Panc1 (cell line): ENCODE results near the gene TBX18. TPM values are rescaled to one million over a fixed set of nuclear protein-coding genes. Genes with fewer than 3 reads are reported as not detected.

Experiments used
- ATAC-seq: fragments of 200-7000 bp; cut with Tn5 transposase; 2 replicates; pipeline ENCODE4 v1.9.1; 2020; ENCODE audit warnings: mild to moderate bottlenecking, moderate library complexity
- BruUV-seq: library from RNA; stranded (reverse); fragments of 400-500 nt; replicated peaks from 2 replicates; lab custom pipeline; 2021; lab: Mats Ljungman, UMichigan
- CTCF ChIA-PET: fragments of 300-600 bp; sonication (Branson Sonifier 250); formaldehyde crosslinking; loops from one replicate; lab custom pipeline; 2022; ENCODE audit warnings: antibody characterized with exemption; lab: Charles Lee
- POLR2A ChIA-PET: fragments of 300-600 bp; sonication (Branson Sonifier 250); formaldehyde crosslinking; loops from one replicate; lab custom pipeline; 2022; ENCODE audit warnings: antibody characterized with exemption; lab: Charles Lee
- DNase-seq: peaks from one replicate; pipeline ENCODE4 v3.0.0-alpha.2; 2010; ENCODE audit warnings: low read depth, low spot score
- H3K27ac ChIP-seq: 2 replicates; pipeline ENCODE4 v1.5.1; 2011; ENCODE audit warnings: mild to moderate bottlenecking, low read length, inconsistent platforms
- H3K27me3 ChIP-seq: fragments of 200-500 bp; sonication (Bioruptor generic); 2 replicates; pipeline ENCODE4 v1.6.0; 2014; ENCODE audit warnings: low read length, inconsistent platforms; ENCODE audit not compliant: control insufficient read depth, insufficient read depth
- H3K36me3 ChIP-seq: fragments of 200-500 bp; sonication (Bioruptor generic); 2 replicates; pipeline ENCODE4 v1.5.1; 2014; ENCODE audit warnings: inconsistent platforms, mild to moderate bottlenecking, low read length, moderate library complexity; ENCODE audit not compliant: control insufficient read depth, insufficient read depth
- H3K4me1 ChIP-seq: 2 replicates; pipeline ENCODE4 v1.5.1; 2011; ENCODE audit warnings: inconsistent platforms, mild to moderate bottlenecking, low read length, moderate library complexity; ENCODE audit not compliant: control insufficient read depth, insufficient read depth
- H3K4me3 ChIP-seq, 2 experiments: 2 replicates each; pipeline ENCODE4 v1.5.1; 2011 to 2012; ENCODE audit warnings: low read depth in 2 of 2, low read length in 2 of 2, mild to moderate bottlenecking in 2 of 2, inconsistent platforms in 1 of 2, moderate library complexity in 1 of 2
- H3K9me3 ChIP-seq: fragments of 200-500 bp; sonication (Bioruptor generic); 2 replicates; pipeline ENCODE4 v1.5.1; 2014; ENCODE audit warnings: low read depth, mild to moderate bottlenecking, inconsistent platforms, low read length, moderate library complexity; ENCODE audit not compliant: control insufficient read depth, insufficient read depth
- CTCF ChIP-seq: fragments of 450-650 bp; IDR thresholded peaks from 2 replicates; pipeline ENCODE4 v1.5.1; 2017; ENCODE audit warnings: mild to moderate bottlenecking
- POLR2AphosphoS5 ChIP-seq: IDR thresholded peaks from 2 replicates; pipeline ENCODE4 v1.6.1; 2012; ENCODE audit warnings: mild to moderate bottlenecking, low read depth, low read length, moderate library complexity
- SIN3A ChIP-seq: IDR thresholded peaks from 2 replicates; pipeline ENCODE4 v1.6.1; 2012; ENCODE audit warnings: low read depth, mild to moderate bottlenecking, low read length, moderate library complexity, borderline replicate concordance; ENCODE audit not compliant: insufficient read depth
- TCF7L2 ChIP-seq: IDR thresholded peaks from 2 replicates; pipeline ENCODE4 v1.6.1; 2011; ENCODE audit warnings: mild to moderate bottlenecking, low read depth, low read length, inconsistent platforms
- in situ Hi-C: cut with HindIII; loops from 2 replicates; pipeline ENCODE4 v1.10.0; 2016; ENCODE audit warnings: low sequenced_read_pairs, low pct_unique_long_range_greater_than_20kb
- intact Hi-C: fragments of 100-400 bp; cut with micrococcal nuclease; formaldehyde crosslinking; loops from one replicate; pipeline ENCODE4 v1.10.0; 2022; ENCODE audit not compliant: unreplicated experiment
- total RNA-seq: library from RNA; stranded (reverse); gene quantifications from one replicate; pipeline ENCODE4 v1.2.1, GENCODE V29; 2021; ENCODE audit not compliant: unreplicated experiment
- TF ChIP-seq, protein P1 (sequence below), 2 experiments: IDR thresholded peaks; 2 replicates each; pipeline ENCODE4 v1.6.1; 2011 to 2012; ENCODE audit warnings: low read depth in 2 of 2, control low read depth in 1 of 2, low read length in 1 of 2, mild to moderate bottlenecking in 1 of 2, moderate library complexity in 1 of 2; ENCODE audit not compliant: insufficient read depth in 1 of 2

Gene TBX18
- total RNA-seq, 1 experiment from 2014 or later = 10.1 TPM

DNA sequence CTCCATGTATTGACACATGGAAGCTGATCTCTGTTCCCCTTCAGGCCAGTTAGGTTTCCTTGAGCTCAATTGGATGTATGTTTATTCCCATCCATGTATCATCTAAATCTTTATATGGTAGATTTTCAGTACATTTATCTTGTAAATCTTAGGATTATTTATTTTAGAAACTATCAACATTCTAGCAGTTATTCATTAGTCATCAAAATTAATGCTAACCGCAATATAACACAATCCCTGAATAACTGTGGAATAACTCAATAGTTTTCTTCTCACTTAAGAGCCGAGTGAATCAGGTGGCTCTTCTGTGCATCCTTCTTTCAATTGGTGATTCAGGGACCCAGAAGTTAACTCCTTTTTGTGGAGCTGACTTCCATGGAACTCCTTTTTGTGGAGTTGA is 15.5 kb upstream of the TBX18 start:
- CTCF ChIA-PET = no interaction called here

GRCh38 chr6:84779380-84779779 is 15.0 kb upstream of the TBX18 start:
- no peaks in the 10 kb centered on the region for H3K9me3 ChIP-seq
- ChIA-PET POLR2A (no interaction called here), CTCF (no interaction called here)
- no peak for ATAC-seq
- no peak for DNase-seq
- peaks cover 39% of the 10 kb centered on the region for H3K27me3 ChIP-seq
- intact Hi-C loops (loop anchor here (10.0 kb wide), 1 partner anchor 545 kb away; no protein-coding TSS in a partner anchor), in situ Hi-C loops (no loop called here)
- no peaks in the 10 kb centered on the region for H3K4me1 ChIP-seq
- no peak overlapping the region for H3K27ac ChIP-seq
- no TSS peak for BruUV-seq
- H3K4me3 ChIP-seq = no peak overlapping the region
- TF ChIP-seq CTCF (peak; percentile 28; the same call in 1 of the 2 replicates), POLR2AphosphoS5 (no peak)
- H3K36me3 ChIP-seq = no peaks in the 10 kb centered on the region

More for the DNA sequence above, 15.5 kb upstream of the TBX18 start:
- ATAC-seq (no peak), DNase-seq (no peak)
- in situ Hi-C loops (no loop called here), intact Hi-C loops (loop anchor here (10.0 kb wide), 1 partner anchor 545 kb away; no protein-coding TSS in a partner anchor)
- Histone ChIP-seq H3K27me3 (peaks cover 39% of the 10 kb centered on the region), H3K36me3 (no peaks in the 10 kb centered on the region), H3K4me1 (no peaks in the 10 kb centered on the region), H3K27ac (no peak overlapping the region), H3K9me3 (no peaks in the 10 kb centered on the region), H3K4me3 (no peak overlapping the region)
- no peak for TF ChIP-seq POLR2AphosphoS5
- TF ChIP-seq CTCF = no peak
- no peak for TF ChIP-seq TCF7L2
- no peak for TF ChIP-seq SIN3A
- POLR2A ChIA-PET = no interaction called here
- BruUV-seq = no TSS peak

- POLR2A ChIA-PET = no interaction called here
- no peaks in the 10 kb centered on the region for H3K36me3 ChIP-seq
- intact Hi-C loops (loop anchor here (10.0 kb wide), 1 partner anchor 547 kb away; no protein-coding TSS in a partner anchor), in situ Hi-C loops (no loop called here)
- CTCF ChIA-PET = no interaction called here
- ATAC-seq (no peak), DNase-seq (no peak)
- H3K27me3 ChIP-seq = peaks cover 35% of the 10 kb centered on the region
- no peak overlapping the region for H3K27ac ChIP-seq
- no peak overlapping the region for H3K4me3 ChIP-seq
- no peaks in the 10 kb centered on the region for H3K4me1 ChIP-seq
- no TSS peak for BruUV-seq
- H3K9me3 ChIP-seq = no peaks in the 10 kb centered on the region
- TF ChIP-seq, protein P1, sequence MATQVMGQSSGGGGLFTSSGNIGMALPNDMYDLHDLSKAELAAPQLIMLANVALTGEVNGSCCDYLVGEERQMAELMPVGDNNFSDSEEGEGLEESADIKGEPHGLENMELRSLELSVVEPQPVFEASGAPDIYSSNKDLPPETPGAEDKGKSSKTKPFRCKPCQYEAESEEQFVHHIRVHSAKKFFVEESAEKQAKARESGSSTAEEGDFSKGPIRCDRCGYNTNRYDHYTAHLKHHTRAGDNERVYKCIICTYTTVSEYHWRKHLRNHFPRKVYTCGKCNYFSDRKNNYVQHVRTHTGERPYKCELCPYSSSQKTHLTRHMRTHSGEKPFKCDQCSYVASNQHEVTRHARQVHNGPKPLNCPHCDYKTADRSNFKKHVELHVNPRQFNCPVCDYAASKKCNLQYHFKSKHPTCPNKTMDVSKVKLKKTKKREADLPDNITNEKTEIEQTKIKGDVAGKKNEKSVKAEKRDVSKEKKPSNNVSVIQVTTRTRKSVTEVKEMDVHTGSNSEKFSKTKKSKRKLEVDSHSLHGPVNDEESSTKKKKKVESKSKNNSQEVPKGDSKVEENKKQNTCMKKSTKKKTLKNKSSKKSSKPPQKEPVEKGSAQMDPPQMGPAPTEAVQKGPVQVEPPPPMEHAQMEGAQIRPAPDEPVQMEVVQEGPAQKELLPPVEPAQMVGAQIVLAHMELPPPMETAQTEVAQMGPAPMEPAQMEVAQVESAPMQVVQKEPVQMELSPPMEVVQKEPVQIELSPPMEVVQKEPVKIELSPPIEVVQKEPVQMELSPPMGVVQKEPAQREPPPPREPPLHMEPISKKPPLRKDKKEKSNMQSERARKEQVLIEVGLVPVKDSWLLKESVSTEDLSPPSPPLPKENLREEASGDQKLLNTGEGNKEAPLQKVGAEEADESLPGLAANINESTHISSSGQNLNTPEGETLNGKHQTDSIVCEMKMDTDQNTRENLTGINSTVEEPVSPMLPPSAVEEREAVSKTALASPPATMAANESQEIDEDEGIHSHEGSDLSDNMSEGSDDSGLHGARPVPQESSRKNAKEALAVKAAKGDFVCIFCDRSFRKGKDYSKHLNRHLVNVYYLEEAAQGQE (IDR thresholded peaks at IDR 0.05; ENCODE audit: insufficient read depth in 1 of 2, low read depth in 2 of 2, low read length in 1 of 2) = no peak
- no peak for TF ChIP-seq SIN3A
- TF ChIP-seq TCF7L2 = no peak
- no peak for TF ChIP-seq POLR2AphosphoS5
- no peak for TF ChIP-seq CTCF
Measured at GRCh38 chr6:84777888-84778287, 13.5 kb upstream of the TBX18 start.
